Skin epidermis (tissue), 12 donors: ENCODE results near the gene SP140.

Experiments
- H3K27ac ChIP-seq, 21 experiments: fragments of 200-600 bp; sonication (generic) in 11 of 21; one replicate each; pipeline ENCODE4 v1.5.0; 2020; ENCODE audit warnings: mild to moderate bottlenecking in 3 of 21, inconsistent platforms in 2 of 21, moderate library complexity in 2 of 21
- H3K4me3 ChIP-seq, 7 experiments: fragments of 200-600 bp; sonication (generic) in 2 of 7; one replicate each; pipeline ENCODE4 v1.5.0; 2020; ENCODE audit warnings: inconsistent platforms in 2 of 7, mild to moderate bottlenecking in 2 of 7, moderate library complexity in 1 of 7

The SP140 gene

DNA sequence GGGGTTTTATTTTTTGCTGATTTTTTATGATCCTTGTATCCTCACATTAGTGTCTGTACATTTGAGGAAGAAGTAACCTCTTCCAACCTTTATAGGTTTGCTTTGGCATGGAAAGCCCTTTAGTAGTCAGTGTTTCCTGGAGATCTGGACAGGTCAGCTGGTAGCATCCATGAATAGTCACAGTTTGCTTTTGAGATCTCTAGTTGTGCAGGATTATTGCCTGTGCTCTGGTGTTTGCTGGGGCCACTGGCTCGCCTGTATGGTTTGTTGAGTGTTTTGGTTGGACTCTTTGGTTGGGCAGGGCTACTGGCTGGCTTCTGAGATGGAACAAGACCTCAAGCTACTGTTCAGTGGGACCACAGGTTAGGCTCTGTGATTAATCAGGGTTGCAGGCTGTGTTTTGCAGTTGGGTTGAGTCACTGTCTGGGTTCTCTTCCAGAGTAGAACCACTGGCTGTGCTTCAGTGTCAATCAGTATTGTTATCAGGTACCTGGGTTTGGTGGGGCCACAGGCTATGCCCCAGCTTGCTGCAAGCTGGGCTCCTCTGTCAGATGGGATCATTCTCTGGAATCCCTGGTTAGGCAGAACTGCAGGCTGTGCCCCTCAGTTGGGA is 121.5 kb downstream of the SP140 start:
- no peak overlapping the region for H3K27ac ChIP-seq
- no peak overlapping the region for H3K4me3 ChIP-seq

DNA sequence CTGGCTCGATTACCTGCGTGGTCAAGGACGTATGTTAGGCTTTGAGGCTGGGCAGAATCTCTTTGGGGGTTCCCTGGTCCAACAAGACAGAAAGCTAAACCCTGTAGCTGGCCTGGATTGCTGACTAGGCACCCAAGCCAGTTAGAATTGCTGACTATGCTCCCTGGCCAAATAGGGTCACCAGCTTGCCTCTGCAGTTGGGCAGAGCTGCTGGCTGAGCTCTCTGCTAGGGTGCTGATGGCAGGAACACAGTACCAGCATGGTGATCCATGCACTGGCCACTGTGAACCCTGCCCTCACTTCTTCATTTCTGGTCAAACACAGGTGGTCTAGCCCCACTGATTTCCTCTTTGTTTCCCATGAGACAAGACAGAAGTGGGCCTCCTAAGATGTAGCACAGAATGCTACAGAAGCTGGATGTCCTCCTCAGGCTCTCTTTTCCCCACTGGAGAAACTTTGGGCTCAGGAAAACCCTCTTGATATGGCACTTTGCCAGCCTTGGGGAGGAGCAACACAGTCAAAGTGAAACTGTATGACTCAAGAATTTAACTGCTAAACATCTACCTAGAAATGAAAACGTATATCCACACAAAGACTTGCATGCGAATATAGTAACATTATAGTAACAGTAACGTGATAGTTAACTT is 122.2 kb downstream of the SP140 start:
- Histone ChIP-seq H3K4me3 (no peak overlapping the region), H3K27ac (no peak overlapping the region)

DNA sequence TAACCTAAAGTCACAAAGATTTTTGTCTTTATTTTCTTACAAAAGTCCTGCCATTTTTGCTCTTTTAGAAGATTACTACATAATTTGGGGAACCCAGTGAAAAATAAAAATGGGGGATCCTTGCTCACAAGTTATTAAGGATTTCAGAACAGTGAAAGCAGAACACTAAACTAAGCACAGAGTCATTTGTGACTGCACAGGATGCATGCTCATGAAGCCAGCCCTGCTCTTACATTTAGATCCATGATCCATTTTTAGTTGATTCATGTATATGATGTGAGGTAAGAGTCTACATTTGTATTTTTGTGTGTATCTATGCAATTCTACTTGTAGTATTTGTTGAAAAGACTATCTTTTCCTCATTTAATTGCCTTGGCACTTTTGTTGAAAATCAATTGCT is 123.3 kb downstream of the SP140 start:
- H3K27ac ChIP-seq, result no peak overlapping the region
- no peak overlapping the region for H3K4me3 ChIP-seq

DNA sequence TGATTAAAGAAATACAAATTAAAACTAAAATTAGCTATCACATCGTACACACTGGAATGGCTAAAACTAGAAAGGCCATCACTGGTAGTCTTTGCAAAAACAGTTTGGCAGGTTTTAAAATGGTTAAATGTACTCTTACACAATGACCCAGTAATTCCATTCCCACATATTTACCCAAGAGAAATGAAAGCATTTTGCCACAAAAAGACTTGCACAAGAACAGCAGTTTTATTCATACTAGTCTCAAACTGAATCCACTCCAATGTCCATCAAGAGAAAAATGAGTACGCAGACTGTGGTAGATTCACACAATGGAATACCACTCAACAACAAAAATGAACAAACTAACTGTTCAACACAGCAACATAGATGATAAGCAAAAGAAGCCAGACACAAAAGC is 130.5 kb downstream of the SP140 start:
- no peak overlapping the region for H3K4me3 ChIP-seq
- H3K27ac ChIP-seq, result no peak overlapping the region

DNA sequence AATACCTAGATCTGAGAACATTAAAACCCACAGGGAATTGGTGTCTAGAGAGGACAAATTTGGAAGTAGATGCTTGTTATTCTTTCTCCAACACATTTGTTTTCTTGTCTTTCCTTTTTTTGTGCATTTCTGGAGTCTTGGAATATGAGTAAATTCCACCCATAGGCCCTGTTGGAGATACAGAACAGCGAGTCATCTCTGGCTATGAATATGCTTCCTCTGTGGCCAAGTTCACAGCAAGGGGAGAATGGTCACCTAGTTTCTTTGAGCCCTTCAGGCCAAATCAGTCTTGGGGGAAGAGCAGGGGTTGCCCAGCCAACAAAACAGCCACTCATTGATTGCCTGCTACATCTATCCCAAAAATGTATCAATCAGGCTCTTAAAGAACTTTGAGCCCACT is 132.8 kb downstream of the SP140 start:
- Histone ChIP-seq H3K27ac (no peak overlapping the region), H3K4me3 (no peak overlapping the region)

DNA sequence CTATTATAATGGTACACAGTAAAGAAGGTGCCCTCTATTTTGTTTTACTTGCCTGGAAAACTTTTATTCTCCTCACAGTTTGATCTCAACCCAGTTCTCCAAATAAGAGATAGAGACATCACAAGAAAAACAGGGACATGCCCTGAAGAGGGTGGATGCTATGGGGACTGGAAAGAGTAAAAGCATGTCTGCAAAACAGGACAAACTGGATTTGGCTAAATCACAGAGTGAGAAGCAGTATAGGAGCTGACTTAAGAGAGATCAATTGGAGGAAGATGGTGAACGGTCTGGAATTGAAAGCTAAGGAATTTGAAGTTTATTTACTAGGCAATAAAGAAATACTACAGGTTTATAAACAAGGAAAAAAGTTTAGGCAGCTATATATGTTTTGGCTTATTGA is 134.5 kb downstream of the SP140 start:
- Histone ChIP-seq H3K4me3 (no peak overlapping the region), H3K27ac (no peak overlapping the region)

DNA sequence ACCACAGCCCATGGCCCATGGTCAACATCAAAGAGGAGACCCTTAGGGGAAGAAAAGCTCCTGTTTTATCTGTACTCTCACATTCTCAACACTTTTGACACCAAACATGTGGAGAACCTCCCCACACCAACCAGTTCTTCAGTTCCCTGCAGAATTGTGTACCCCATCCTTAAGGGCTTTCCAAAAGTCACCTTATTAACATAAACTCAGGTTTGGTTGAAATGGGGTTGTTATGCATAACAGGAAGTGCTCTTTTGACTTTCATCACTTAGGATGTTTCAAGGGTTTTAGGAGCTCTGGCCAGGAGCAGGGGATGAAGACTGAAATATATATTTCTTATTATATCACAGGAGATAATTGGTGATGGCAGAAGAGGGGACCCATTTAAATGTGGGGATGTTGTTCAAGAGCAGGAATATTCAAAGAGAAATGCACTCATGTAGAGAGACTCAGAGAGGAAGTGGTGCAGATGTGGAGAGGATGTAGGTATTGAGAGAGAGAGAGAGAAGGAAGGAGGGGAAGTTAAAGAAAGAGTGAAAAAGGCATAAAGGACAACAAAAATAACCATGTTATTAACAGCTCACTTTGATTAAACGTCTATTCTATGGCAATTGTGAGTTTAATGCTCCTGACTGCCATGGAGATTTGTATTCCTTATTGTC is 136.6 kb downstream of the SP140 start:
- Histone ChIP-seq H3K4me3 (no peak overlapping the region), H3K27ac (peak overlapping the region in 2 of 21 experiments; percentile 16 to 20)
